ENCODE measurements around the gene PAQR6. TPM values are rescaled to one million over a fixed set of nuclear protein-coding genes. Genes with fewer than 3 reads are reported as not detected.

Gene PAQR6, protein sequence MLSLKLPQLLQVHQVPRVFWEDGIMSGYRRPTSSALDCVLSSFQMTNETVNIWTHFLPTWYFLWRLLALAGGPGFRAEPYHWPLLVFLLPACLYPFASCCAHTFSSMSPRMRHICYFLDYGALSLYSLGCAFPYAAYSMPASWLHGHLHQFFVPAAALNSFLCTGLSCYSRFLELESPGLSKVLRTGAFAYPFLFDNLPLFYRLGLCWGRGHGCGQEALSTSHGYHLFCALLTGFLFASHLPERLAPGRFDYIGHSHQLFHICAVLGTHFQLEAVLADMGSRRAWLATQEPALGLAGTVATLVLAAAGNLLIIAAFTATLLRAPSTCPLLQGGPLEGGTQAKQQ
- 1 to 10 TPM in 2 of 4 donors, under 1 TPM in 1, not detected in 1; 0.51 to 1.2 (median 1.1) TPM for total RNA-seq

GRCh38 chr1:156247460-156248322 is at the start of gene PAQR6:
Gene PAQR6, minus strand, starts transcription at chr1:156248056. Its CDS starts 1,325 bp downstream, at chr1:156246731.
- intact Hi-C loops (cut with DNase I; ENCODE audit: low total_unique reads) = no loop called here
- H3K9me3 ChIP-seq = no peaks in the 10 kb centered on the region
- H3K27ac ChIP-seq = no peak within 1 kb of the TSS
- DNase-seq = no peak
- no peaks in the 10 kb centered on the region for H3K36me3 ChIP-seq
- no peak for TF ChIP-seq POLR2A (IDR thresholded peaks at IDR 0.05)
- TF ChIP-seq, protein P1, sequence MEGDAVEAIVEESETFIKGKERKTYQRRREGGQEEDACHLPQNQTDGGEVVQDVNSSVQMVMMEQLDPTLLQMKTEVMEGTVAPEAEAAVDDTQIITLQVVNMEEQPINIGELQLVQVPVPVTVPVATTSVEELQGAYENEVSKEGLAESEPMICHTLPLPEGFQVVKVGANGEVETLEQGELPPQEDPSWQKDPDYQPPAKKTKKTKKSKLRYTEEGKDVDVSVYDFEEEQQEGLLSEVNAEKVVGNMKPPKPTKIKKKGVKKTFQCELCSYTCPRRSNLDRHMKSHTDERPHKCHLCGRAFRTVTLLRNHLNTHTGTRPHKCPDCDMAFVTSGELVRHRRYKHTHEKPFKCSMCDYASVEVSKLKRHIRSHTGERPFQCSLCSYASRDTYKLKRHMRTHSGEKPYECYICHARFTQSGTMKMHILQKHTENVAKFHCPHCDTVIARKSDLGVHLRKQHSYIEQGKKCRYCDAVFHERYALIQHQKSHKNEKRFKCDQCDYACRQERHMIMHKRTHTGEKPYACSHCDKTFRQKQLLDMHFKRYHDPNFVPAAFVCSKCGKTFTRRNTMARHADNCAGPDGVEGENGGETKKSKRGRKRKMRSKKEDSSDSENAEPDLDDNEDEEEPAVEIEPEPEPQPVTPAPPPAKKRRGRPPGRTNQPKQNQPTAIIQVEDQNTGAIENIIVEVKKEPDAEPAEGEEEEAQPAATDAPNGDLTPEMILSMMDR (IDR thresholded peaks at IDR 0.05) = no peak
- H3K4me3 ChIP-seq = no peak within 1 kb of the TSS
- peaks cover 0 to 3% of the 10 kb centered on the region in 2 donors for H3K27me3 ChIP-seq
- H3K4me1 ChIP-seq = peaks cover 0 to 5% of the 10 kb centered on the region in 2 donors

- Histone ChIP-seq H3K36me3 (no peaks in the 10 kb centered on the region), H3K27ac (peak within 1 kb of the TSS; percentile 64 to 80), H3K4me3 (peak within 1 kb of the TSS; percentile 54 to 56), H3K27me3 (no peaks in the 10 kb centered on the region), H3K4me1 (peaks cover 0 to 17% of the 10 kb centered on the region in 2 donors), H3K9me3 (no peaks in the 10 kb centered on the region)
- TF ChIP-seq, protein P1 (IDR thresholded peaks at IDR 0.05) = no peak
- no peak for TF ChIP-seq POLR2A (IDR thresholded peaks at IDR 0.05)
- intact Hi-C loops (cut with DNase I; ENCODE audit: low total_unique reads) = no loop called here
- peak; percentile 69 for DNase-seq
These were observed 47.6 kb upstream of the PAQR6 start, which contains the start of gene GLMP for GRCh38 chr1:156295391-156295947. Gene GLMP, minus strand, starts transcription at chr1:156295679. Its CDS starts 34 bp downstream, at chr1:156295645.

GRCh38 chr1:156293895-156294294 is 46.0 kb upstream of the PAQR6 start:
- TF ChIP-seq, protein P1 (IDR thresholded peaks at IDR 0.05) = no peak
- TF ChIP-seq POLR2A (IDR thresholded peaks at IDR 0.05) = no peak
- intact Hi-C loops (cut with DNase I; ENCODE audit: low total_unique reads) = no loop called here

GRCh38 chr1:156293098-156293434 is 45.2 kb upstream of the PAQR6 start:
- TF ChIP-seq, protein P1 (IDR thresholded peaks at IDR 0.05) = no peak
- TF ChIP-seq POLR2A (IDR thresholded peaks at IDR 0.05) = no peak
- Histone ChIP-seq H3K4me3 (no peak overlapping the region), H3K27ac (no peak overlapping the region), H3K9me3 (no peaks in the 10 kb centered on the region), H3K4me1 (peaks cover 0 to 17% of the 10 kb centered on the region in 2 donors), H3K27me3 (no peaks in the 10 kb centered on the region), H3K36me3 (no peaks in the 10 kb centered on the region)
- intact Hi-C loops (cut with DNase I; ENCODE audit: low total_unique reads) = no loop called here
- DNase-seq = no peak

More at GRCh38 chr1:156293895-156294294, 46.0 kb upstream of the PAQR6 start:
- peaks cover 0 to 17% of the 10 kb centered on the region in 2 donors for H3K4me1 ChIP-seq
- H3K9me3 ChIP-seq = no peaks in the 10 kb centered on the region
- no peaks in the 10 kb centered on the region for H3K27me3 ChIP-seq
- no peak for DNase-seq
- no peak overlapping the region for H3K27ac ChIP-seq
- no peaks in the 10 kb centered on the region for H3K36me3 ChIP-seq
- H3K4me3 ChIP-seq = no peak overlapping the region
